Measurements from ENCODE around the gene LPCAT1. TPM values are rescaled to one million over a fixed set of nuclear protein-coding genes. Genes with fewer than 3 reads are reported as not detected.
"Not testable (repeated sequence)": the region's sequence is repeated elsewhere in the genome, so short reads cannot be mapped to it uniquely, and the experiment has no call there.

Gene LPCAT1
- total RNA-seq, 1 experiment from 2014 or later: 49.1 TPM

GRCh38 chr5:1541702-1542400 lies 18.1 kb upstream of the LPCAT1 start:
- no peak for DNase-seq (ENCODE audit: low spot score)

GRCh38 chr5:1540831-1541701 lies 17.3 kb upstream of the LPCAT1 start:
- DNase-seq (ENCODE audit: low spot score): no peak

- no peak for DNase-seq (ENCODE audit: low spot score)
These were observed 16.4 kb upstream of the LPCAT1 start for GRCh38 chr5:1540166-1540565.

DNA sequence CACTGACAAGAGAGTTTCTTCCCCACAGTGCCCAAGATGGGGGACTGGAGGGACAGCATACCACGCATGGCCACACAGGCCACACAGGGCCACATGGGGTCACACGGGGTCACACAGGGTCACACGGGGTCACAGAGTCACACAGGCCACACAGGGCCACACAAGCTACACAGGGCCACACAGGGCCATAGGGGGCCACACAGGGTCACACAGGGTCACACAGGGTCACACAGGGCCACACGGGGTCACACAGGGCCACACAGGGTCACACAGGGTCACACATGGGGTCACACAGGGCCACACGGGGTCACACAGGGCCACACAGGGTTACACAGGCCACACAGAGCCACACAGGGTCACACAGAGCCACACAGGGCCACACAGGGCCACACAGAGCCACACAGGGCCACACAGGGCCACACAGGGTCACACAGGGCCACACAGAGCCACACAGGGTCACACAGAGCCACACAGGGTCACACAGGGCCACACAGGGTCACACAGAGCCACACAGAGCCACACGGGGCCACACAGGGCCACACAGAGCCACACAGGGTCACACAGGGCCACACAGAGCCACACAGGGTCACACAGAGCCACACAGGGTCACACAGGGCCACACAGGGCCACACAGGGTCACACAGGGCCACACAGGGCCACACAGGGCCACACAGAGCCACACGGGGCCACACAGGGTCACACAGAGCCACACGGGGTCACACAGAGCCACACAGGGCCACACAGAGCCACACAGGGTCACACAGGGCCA lies 15.8 kb upstream of the LPCAT1 start:
- not testable (repeated sequence) for DNase-seq (ENCODE audit: low spot score)

- no peak for DNase-seq (ENCODE audit: low spot score)
These were observed 15.1 kb upstream of the LPCAT1 start for GRCh38 chr5:1538741-1539392.

DNA sequence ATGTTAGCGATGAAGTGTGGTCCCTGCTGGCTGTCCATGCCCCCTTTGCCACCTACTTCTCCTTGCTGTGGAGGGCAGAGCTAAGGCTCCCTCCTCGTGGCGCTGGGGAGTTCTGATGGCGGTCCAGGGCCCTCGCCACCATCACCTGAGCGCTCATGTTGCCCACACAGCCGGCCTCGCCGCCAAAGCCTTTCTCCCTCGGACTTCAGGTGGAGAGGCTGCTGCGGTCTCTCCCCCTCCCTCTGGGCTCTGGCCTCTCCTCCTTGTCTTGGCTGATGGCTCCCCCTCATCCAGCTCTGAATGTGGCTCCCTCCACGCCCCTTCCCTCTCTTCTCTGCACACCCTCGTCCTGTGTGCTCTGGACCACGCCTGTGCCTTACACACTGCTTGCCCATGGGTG lies 14.5 kb upstream of the LPCAT1 start:
- DNase-seq (ENCODE audit: low spot score): no peak

DNA sequence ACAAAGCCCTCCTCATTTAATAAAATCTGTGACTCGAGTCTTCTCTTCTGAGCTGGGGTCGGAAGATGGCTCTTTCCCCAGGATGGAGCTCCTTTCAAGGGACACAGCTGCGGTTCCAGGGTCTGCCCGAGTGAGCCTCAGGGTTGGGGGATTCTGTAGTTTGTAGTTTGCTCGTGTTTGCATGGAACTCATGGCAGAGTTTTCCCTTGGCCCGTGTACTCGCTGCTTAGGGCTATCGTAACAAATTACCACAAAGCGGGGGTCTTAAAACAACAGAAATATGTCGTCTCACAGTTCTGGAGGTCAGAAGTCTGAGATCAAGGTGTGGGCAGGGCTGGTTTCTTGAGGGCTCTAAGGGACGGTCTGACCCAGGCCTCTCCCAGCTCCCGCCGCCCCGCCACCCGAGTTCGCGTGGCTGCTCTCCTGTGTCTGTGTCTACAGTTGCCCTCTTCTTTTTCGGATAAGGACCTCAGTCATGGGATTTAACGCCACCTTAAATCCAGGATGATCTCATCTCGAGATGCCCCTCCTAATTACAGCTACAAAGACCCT lies 13.9 kb upstream of the LPCAT1 start:
- DNase-seq (ENCODE audit: low spot score): no peak

- DNase-seq (ENCODE audit: low spot score): no peak
These were observed 13.3 kb upstream of the LPCAT1 start for GRCh38 chr5:1536871-1537602.

DNA sequence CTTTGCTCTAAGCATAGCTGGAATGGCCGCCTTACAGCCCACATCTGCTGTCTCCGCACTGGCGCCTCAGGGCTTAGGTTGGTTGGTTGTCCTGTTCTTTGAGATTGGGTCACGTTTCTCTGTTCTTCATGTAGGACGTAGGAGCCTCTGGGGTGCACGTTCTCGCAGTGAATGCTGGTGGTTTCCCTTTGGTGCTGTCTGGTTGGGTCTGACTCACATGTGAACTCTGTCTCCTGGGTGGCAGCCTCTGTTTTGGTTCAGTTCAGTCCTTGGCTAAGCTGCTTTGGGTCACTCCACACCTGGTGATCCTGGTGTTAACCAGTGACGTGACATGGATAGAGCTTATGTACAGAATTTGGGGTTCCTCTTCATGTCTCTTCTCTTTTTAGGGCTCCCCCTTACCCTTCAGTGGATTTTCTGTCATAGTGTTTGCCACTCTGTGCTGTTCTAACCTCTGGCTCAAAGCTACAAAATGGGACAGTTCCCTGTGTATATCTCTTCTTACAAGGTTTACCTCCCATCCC lies 12.6 kb upstream of the LPCAT1 start:
- no peak for DNase-seq (ENCODE audit: low spot score)

DNA sequence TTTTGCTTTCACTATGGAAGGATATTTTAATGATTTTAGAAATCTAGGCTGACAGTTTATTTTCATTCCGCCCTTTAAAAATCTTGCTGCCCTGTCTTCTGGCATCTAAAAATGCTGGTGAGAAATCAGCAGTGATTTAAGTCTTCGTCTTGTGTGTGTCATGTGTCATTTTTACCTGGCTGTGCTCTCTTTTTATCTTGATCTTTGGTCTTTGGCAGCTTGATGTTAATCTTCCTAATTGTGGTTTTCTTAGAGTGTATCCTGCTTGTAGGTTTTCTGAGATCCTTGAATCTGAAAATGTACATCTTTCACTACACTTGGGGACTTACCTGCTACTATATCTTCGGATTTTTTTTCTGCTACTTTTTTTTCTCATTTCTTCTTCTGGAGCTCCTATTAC lies 11.9 kb upstream of the LPCAT1 start:
- DNase-seq (ENCODE audit: low spot score): no peak

DNA sequence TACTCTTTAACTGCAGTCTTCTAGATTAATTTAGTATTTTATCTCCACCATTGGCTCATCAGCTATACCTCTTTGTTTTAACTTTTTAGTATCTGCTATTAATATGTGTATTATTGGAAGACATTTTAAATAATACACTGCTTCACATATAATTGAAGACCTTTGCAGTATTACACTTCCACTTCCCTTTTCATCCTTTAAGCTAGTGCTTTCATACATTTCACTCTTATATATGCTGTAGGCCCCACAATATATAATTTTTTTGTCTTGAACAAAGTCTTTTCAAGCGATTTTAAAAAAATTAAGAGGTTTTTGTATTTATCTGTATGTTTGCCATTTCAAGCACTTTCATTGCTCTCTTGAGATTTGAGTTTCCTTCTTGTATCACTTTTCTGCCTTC lies 8.6 kb upstream of the LPCAT1 start:
- no peak for DNase-seq (ENCODE audit: low spot score)

GRCh38 chr5:1529498-1529897 lies 5.7 kb upstream of the LPCAT1 start:
- DNase-seq (ENCODE audit: low spot score): no peak

GRCh38 chr5:1527533-1528205 lies 3.9 kb upstream of the LPCAT1 start:
- no peak for DNase-seq (ENCODE audit: low spot score)

DNA sequence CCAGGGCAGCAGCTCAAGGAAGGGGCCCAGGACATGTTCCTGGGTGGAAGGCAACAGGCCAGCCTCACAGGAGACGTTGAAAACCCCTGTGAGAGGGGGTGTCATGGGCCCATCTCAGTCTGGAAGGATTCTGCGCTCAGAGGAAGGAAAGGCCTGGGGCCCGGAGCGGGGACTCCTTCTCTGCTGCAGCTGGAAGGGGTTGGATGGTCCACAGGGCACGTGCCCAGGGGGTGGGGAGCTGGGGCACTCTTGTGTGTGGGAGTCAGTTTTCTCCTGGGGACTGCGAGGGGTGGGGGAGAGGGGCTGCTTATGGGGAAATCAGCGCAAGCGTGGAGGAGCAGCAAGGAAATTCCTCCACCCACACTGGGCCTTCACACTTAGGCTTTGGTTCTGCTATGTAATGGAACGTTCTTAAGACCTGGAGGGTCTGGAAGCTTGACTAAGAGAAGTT lies 2.9 kb upstream of the LPCAT1 start:
- DNase-seq (ENCODE audit: low spot score): no peak

- no peak for DNase-seq (ENCODE audit: low spot score)
These were observed 2.5 kb upstream of the LPCAT1 start for GRCh38 chr5:1526190-1526631.

DNA sequence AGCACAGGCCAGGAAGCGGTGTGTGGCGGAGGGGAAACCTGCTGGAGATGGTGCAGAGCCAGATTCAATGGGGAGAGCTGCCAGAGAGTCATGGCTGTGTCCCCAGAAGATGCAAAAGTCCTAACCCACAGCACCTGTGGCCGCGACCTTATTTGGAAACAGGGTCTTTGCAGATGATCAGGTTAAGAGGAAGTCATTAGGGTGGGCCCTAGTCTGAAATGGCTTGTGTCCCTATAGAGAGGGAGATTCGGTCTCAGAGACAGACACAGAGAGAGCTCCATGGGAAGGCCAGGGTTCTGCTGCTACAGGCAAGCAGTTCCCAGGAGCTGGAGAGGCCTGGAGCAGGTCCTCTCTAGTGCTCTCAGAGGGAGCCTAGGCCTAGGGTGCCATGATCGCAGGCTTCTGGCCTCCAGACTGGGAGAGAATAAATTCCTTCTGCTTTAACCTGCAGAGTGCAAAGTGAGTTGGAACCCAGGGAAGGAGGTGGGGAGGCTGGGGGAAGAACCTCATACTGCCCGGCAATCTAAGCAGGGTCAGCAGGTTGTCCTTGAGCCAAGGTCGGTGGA lies 1.9 kb upstream of the LPCAT1 start:
- DNase-seq (ENCODE audit: low spot score): no peak

- DNase-seq (ENCODE audit: low spot score): no peak
These were observed 1.3 kb upstream of the LPCAT1 start for GRCh38 chr5:1524799-1525623.

GRCh38 chr5:1524481-1524798 lies 680 bp upstream of the LPCAT1 start:
- DNase-seq (ENCODE audit: low spot score): no peak

DNA sequence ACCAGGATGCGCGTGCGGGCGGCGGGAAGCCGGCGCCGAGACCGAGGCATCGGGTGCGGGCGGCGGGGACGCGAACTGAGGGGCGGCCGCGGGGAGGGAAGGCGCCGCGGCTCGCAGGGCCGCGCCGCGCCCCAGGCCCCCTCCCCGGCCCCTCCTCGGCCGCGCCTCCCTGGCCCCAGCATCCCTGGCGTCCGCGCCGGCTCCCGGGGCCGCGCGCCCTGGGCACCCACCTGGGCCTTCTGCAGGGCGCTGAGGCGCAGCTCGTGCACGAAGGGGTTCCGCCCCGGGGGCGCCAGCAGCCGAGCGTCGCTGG lies 324 bp downstream of the LPCAT1 start:
- DNase-seq (ENCODE audit: low spot score): no peak

All from HT-29 (cell line).